HG02973 (cell line): ENCODE measurements around the gene NCAPH2.

ENCODE experiments used
- ATAC-seq: cut with Tn5 transposase; IDR thresholded peaks from one replicate; pipeline ENCODE4 v1.9.1; 2021; ENCODE audit warnings: moderate library complexity; ENCODE audit not compliant: unreplicated experiment

Gene NCAPH2

DNA sequence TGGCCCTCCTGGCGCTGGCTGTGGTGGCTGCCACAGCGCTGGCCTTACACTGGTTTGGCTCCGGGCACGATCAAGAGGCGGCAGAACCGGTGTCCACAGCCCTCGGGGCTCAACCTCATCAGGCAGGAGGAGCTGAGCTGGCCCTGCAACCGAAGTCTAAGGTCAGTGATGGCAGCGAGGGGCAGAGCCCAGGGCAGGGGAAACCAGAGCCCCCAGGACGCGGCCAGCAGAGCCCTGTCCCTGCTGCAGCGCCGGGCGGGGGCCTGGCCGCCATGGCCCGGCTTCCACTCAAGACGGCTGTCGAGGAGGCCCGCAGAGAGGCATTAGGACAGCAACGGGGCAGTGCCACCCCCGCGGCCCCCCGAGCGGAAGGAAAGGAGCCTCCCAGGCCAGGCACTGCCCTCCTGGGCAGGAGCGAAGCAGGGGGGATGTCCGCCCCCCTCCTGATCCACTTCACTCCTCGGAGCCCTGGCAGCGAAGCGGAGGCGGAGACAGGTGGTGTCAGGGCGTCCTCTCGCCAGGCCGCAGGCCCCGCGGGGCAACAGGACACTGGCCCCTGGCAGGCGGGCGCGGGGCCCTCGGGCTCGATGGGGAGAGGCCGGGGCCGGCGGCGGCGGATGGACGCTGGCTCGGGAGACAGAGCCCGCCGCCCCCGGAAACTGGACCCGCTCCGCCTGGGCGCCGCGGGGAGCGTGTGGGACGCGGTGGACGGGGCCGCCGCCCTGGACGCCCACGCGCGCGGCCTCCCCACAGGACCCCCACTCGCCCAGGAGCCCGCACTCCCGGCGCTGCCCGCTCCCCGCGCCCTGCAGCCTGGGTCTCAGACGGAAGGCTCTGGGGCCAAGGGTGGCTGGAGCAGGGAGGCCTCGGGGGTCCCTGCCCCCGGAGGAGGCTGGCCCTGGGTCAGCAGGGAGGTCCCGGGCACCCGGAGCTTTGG lies 38.6 kb downstream of the NCAPH2 start:
- no peak for ATAC-seq

DNA sequence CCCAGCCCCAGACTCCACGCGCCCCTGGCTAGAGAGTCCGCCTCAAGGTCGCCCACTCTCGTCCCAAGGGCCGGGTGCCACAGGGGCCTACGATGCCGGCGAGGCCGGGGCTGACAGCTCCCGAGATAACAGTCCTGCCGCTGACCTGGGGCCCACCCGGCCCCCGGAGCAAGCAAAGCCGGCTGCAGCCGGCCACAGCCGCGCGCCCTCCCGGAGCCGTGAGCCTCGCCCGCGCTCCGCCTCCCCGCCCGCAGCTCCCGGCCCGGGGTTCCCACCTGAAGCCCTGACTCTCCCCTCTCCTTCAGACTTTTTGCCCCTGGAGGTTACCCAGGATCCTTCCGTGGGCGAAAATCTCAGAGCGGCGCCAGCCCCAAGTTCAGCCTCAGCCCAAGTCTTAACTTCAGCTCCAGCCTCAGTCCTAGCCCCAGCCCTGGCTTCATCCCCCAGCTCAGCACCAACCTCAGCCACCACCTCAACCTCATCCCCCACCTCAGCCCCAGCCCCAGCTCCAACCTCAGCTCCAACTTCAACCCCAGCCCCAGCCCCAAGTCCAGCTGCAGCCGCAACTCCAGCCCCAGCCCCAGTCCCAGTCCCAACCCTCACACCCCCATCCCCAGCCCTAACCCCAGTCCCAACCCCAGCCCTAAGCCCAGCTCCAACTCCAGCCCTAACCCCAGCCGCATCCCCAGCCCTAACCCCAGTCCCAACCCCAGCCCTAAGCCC lies 39.4 kb downstream of the NCAPH2 start:
- ATAC-seq: no peak

DNA sequence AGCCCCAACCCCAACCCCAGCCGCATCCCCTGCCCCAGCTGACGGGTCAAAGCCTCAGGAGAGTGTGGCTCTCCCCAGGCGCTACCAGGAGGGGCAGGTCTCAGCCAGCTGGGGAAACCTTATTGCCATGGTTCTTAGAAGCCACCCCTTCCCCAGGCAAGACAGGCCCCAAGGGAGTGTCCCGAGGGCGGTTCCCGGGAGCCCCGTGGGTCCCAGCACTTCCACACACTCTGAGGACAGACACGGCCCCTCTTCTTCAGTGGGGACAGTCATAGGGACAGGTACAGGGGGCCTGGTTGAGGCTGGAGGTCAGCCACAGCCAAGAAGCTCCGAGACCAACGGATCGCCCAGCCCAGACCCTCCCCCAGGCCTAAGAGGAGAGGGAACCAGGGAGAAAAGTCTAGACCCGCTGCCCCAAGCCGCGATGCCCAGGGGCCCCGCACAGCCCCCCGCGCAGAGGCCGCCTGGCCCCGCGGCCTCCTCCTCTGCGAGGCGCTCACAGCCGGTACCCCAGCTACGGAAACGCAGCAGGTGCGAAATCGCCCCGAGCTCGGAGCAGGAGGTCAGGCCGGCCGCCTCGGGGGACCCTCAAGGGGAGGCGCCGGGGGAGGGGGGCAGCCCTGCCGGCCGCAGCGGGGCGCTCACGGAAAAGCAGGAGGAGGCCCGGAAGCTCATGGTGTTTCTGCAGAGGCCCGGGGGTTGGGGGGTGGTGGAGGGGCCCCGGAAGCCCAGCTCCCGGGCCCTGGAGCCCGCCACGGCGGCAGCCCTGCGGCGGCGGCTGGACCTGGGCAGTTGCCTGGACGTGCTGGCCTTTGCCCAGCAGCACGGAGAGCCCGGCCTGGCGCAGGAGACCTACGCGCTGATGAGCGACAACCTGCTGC lies 40.3 kb downstream of the NCAPH2 start:
- ATAC-seq: no peak

DNA sequence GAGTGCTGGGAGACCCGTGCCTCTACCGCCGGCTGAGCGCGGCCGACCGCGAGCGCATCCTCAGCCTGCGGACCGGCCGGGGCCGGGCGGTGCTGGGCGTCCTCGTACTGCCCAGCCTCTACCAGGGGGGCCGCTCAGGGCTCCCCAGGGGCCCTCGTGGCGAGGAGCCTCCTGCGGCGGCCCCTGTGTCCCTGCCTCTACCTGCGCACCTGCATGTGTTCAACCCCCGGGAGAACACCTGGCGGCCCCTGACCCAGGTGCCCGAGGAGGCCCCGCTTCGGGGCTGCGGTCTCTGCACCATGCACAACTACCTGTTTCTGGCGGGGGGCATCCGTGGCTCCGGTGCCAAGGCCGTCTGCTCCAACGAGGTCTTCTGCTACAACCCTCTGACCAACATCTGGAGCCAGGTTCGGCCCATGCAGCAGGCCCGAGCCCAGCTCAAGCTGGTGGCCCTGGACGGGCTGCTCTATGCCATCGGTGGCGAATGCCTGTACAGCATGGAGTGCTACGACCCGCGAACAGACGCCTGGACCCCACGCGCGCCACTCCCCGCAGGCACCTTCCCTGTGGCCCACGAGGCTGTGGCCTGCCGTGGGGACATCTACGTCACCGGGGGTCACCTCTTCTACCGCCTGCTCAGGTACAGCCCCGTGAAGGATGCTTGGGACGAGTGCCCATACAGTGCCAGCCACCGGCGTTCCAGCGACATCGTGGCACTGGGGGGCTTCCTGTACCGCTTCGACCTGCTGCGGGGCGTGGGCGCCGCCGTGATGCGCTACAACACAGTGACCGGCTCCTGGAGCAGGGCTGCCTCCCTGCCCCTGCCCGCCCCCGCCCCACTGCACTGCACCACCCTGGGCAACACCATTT lies 41.1 kb downstream of the NCAPH2 start:
- ATAC-seq: no peak

DNA sequence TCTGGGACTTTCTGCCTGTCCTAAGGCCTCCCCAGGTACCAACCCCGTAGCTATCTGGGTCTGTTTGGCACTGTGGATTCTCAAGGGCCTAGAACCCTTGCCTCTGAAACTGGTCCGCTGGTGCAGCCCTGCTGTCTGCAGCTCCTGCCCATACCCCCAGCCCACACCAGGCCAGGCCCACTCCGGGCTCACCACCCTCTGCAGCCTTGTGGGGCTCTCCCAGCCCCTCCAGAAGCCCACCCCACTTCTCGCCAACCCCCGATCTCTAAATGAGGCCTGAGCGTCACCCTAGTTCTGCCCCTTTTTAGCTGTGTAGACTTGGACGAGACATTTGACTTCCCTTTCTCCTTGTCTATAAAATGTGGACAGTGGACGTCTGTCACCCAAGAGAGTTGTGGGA lies 42.4 kb downstream of the NCAPH2 start:
- no peak for ATAC-seq

DNA sequence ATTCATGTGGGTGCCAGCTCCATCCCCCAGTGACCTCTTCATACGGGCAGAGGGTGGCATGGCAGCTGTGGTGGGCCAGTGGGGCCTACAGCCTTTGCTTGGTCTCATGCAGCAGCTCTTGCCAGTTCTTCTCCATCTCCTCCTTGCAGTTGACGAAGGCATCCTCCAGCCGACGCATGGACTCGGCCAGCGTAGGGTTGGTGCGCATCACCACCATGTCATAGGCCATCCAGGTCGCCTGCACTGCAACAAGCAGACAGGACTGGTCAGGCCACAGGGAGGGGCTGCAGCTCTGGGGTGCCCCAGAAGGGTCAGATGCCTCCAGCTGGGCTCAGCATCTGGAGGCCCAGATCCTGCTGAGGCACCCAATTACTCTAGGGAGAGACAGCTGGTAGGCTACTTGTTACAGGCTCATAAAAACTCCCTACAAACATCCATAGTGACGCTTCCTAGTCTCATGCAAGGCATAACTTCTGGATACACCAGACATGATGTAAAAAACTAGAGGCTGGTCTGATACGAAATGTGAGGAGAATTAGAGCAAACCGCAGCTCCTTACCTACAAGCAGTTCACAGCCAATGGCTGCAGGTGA lies 43.2 kb downstream of the NCAPH2 start:
- ATAC-seq: no peak

DNA sequence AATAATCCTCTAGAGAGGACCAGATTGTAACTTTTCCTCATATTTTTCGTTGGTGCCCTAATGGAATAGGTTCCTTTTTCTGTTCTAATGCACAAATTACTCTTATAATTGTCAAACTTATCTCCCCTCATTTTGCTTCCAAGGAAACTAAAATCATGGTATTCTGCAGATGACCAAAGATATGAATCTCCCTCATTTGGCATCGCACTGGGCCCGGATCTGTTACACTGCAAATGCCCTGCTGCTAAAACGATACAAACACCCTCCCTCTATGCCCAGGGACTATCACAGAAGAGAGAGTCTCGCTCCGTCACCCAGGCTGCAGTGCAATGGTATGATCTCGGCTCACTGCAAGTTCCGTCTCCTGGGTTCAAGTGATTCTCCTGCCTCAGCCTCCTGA lies 45.3 kb downstream of the NCAPH2 start:
- ATAC-seq: no peak

DNA sequence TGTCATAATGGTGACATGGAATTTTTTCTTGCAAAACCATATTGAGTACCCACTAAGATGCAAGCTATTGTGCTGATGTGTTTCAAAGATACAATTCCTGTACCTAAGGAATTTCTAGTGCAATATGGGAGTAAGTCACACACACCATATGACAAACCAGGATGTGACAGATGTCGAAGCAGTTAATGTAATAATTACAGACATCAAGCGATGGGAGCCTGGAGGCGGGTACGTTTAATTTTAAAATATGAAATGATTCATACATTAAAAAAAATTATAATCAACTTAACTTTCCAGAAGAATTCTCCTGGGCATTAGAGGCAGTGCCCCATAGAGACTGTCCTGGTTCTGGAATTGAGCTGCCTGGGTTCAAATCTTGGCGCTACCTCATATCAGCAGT lies 48.7 kb downstream of the NCAPH2 start:
- no peak for ATAC-seq

DNA sequence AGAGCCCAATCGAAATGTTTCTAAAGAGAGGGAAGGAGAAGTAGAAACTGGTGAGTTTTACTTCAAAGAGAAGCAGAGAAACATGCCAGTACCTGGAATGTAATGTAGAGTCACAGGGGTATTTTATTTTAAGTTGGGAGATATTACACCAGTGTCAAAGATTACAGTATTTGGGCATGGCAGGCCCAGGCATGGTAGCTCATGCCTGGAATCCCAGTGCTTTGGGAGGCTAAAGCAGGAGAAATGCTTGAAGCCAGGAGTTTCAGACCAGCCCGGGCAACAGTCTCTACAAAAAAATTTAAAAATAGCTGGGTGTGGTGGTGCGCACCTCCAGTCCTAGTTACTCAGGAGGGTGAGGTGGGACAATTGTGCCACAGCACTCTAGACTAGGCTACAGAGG lies 52.0 kb downstream of the NCAPH2 start:
- no peak for ATAC-seq

DNA sequence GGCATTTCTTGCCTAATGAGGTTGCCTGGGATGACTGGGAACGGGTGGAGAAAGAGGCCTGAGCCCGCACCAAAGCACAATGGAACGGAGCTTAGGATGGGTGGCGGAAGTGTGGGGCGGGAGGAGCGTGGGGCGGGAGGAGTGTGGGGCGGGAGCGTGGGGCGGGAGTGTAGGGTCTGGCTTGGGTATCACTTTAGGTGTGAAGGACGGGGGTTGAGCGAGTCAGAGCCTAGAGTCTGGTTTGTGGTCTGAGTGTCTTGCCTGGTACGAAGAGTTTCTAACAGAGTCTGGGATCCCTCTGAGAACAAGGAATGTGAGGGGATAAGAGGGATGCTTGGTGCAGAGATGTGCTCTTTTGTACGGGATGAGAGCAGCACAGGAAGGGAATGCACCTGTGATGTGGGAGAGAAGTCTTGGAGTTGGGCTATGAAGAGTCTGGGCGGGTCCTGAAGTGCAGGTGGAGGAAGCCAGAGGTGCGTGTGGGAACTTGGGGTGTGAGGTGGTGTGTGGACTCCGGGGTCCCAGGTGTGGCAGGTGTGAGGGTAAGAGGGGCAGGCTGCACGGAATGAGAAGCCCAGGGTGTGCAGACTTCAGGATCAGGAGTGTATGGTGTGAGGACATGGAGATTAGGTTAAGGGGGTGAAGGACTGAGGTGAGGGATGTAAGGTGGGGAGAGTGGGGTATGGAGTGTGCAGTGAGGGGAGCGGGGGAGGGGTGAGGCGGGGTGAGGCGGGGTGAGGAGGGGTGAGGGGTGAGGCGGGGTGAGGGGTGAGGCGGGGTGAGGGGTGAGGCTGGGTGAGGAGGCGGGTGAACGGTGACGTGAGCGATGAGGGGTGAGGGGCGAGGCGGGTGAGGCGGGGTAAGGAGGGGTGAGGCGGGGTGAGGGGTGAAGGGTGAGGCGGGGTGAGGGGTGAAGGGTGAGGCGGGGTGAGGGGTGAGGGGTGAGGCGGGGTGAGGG lies 53.7 kb downstream of the NCAPH2 start:
- ATAC-seq: no peak

DNA sequence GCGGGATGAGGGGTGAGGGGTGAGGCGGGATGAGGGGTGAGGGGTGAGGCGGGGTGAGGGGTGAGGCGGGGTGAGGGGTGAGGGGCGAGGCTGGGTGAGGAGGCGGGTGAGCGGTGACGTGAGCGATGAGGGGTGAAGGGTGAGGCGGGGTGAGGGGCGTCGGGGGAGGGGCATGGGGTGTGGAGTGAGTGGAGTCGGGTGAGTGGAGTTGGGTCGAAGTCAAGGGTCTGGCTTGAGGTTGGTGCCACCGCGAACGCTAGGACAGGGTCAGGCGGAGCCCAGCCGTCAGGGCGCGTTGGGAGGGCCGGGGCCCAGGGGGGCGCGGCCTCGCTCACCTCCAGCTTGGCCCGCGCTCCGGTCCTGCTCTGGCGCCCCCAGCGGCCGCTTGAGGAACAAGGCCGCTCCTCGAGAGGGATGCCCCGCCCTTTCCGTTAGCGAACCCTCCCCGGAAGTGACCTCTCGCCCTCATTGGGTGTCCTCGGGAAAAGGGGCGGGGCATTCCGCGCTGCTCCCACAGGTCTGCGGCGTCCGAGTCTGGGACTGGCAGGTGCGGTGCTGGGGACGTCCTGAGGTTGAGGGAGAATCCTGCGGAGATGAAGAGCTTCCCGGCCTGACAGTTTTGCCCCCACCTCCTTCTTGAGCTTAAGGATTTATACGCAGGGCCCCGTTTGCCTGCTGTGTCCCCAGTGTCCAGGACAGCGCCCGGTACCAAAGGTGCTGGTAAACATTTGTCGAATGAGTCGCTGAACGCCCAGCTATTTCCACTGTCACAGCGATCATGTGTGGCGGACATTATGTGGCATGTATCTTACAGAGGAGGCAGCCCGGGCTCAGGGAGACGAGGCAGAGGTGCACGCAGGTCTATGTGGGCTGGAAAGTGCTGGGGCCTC lies 54.7 kb downstream of the NCAPH2 start, which contains the start of gene SYCE3:
SYCE3 (minus strand) TSS at position 397 of the 890 bp plus-strand sequence. CDS start 6,514 bp downstream, outside the sequence.
- peak; percentile 89 for ATAC-seq

DNA sequence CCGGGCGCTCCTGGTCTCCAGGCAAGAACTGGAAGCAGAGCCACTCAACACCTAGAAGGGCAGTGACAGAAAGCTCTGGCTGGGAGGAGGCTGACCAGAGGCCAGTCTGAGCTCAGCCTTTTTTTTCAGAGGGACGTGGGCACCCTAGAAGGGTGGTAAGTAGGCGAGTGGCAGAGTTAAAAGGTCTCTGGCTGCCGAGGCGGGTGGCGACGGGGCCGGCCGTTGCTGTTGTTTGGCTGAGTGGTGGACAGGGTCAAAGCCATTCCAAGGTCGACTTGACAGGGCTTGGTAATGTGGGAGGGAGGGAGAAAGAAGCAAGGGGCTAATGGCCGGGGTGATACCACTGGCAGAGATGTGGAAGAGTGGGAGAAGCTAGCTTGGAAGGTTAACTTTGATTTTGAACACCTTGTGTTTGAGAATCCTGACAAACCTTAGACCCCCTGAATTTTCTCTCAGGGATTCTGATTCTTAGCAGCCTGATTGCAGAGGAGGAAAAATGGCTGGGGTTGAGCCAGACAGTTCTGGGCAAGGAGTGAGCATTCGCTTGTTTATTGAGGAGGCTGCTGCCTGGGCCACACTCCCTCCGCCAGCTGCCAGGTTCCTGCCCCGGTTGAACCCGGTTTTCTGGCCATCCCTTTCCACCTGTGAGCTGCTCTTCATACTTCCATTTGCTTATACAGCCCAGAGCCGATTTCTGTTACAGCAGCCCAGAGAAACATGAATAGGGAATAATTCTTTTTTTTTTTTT lies 55.6 kb downstream of the NCAPH2 start:
- no peak for ATAC-seq

DNA sequence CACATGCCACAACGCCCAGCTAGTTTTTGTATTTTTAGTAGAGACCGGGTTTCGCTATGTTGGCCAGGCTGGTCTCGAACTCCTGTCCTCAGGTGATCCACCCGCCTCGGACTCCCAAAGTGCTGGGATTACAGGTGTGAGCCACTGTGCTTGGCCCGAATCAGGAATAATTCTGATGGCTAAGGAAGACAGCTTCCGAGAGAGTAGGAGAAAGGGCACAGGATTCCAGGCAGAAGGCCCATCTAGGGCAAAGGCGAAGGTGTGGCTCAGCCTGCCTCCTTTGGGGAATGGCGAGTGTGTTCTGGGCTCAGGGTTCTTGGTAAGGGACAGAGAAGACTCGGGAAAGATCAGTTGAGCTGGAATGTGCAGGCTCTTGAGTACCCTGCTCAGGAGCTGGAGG lies 56.3 kb downstream of the NCAPH2 start:
- no peak for ATAC-seq

DNA sequence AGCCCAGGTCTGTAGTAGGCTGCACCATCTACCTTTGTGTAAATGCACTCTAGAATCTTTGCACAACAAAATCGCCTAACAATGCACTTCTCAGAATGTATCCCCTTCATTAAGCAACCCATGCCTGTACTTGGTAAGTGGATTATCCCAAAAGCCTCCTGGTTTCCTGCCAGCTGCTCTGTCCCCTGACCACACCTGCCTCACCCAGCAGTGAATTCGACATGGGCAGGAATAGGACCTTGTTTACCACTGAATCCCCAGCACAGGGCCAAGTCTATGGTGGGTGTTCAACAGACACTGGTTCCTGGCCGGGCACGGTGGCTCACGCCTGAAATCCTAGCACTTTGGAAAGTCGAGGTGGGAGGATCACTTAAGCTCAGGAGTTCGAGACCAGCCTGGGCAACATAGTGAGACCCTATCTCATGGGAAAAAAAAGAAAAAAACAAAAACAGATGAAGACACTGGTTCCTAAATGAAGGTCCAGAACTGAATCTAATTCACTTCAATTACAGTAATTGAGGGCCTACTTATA lies 59.8 kb downstream of the NCAPH2 start:
- no peak for ATAC-seq

DNA sequence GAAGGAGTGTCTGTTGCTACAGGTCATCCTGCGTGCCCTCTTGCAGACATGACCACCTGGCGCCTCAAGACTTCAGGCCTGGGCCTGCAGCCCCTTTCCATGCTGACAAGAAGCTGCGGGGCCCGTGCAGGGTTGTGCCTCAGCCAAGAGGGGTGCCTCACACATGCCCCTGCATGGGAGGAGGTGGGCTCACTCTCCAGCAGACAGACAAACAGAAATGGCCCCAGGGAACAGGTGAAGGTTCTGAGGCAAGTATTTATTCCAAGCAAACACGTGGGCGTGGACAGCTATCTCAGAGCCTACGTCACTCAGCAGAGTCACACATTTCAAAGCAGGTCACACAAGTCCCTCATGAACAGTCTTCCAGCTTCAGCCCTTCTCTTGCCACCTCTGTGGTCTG lies 60.6 kb downstream of the NCAPH2 start:
- ATAC-seq: no peak

DNA sequence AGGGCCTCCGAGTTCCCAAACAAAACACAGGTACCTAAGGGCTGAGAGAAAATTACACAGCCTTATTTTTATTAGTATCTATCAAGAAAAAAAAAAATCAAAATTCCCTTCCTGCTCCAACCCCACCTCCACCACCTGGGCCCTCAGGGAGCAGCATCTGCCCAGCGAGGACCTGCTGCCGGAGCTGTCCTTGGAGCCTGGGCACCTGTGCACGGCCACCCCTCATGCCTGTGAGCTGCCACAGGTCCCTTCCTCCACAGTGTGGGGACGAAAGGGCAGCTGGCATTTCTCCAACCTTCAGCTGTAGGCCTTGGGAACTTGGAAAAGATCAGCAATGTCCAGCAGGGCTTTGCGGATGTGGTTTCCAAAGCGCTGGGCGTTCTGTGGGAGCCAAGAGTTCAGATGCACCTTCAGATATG lies 61.0 kb downstream of the NCAPH2 start:
- no peak for ATAC-seq
